Left lung (tissue), 10 donors: ENCODE results near the gene FAM219A. TPM values are rescaled to one million over a fixed set of nuclear protein-coding genes. Genes with fewer than 3 reads are reported as not detected.
A peak's percentile ranks its signal among the peaks of the same experiment; 100 is the strongest.

ENCODE experiments used
- ATAC-seq: fragments of 200-7000 bp; cut with Tn5 transposase; one replicate; pipeline ENCODE4 v1.9.1; 2020; ENCODE audit warnings: moderate library complexity
- DNase-seq, 4 donors: peaks; one replicate each; pipeline ENCODE4 v3.0.0-alpha.2; 2013 to 2020
- H3K27ac ChIP-seq, 2 donors: fragments of 200-600 bp; sonication (generic) in 1 of 2; one replicate each; pipeline versions ENCODE4 v1.5.0 to v1.8.0; 2020 to 2021
- H3K27me3 ChIP-seq, 2 donors: fragments of 200-600 bp; sonication (generic) in 1 of 2; one replicate each; pipeline versions ENCODE4 v1.5.0 to v1.8.0; 2020 to 2021
- H3K36me3 ChIP-seq, 2 donors: fragments of 200-600 bp; sonication (generic) in 1 of 2; one replicate each; pipeline versions ENCODE4 v1.5.0 to v1.8.0; 2020 to 2021
- H3K4me1 ChIP-seq, 2 donors: fragments of 200-600 bp; one replicate each; pipeline ENCODE4 v1.8.0; 2021
- H3K4me3 ChIP-seq, 2 donors: fragments of 200-600 bp; sonication (generic) in 1 of 2; one replicate each; pipeline versions ENCODE4 v1.5.0 to v1.8.0; 2020 to 2021; ENCODE audit warnings: mild to moderate bottlenecking in 1 of 2
- H3K9me3 ChIP-seq, 2 donors: fragments of 200-600 bp; sonication (generic) in 1 of 2; one replicate each; pipeline versions ENCODE4 v1.5.0 to v1.8.0; 2020 to 2021
- intact Hi-C, 2 donors: fragments of 100-400 bp; cut with DNase I; formaldehyde crosslinking; loops; one replicate each; pipeline versions ENCODE4 v1.11.2 to v1.14.2; 2022
- polyA plus RNA-seq, 6 donors: library from polyadenylated mRNA; unstranded; fragments of 120-200 nt; gene quantifications; one replicate each; pipeline ENCODE4 v1.2.1, GENCODE V29; 2013; ENCODE audit not compliant: insufficient read length in 6 of 6
- total RNA-seq, 2 donors: library from RNA; stranded (reverse); fragmentation: NEBNext Ultra II Directional; extraction: Animal tissue kit (Norgen Biotek cat#: 25700); gene quantifications; one replicate each; pipeline ENCODE4 v1.2.1, GENCODE V29; 2021
- TF ChIP-seq, protein P1 (sequence below), 2 donors: fragments of 200-600 bp; sonication (generic) in 1 of 2; IDR thresholded peaks; one replicate each; pipeline versions ENCODE4 v1.5.0 to v1.8.0; 2021; ENCODE audit warnings: antibody characterized with exemption in 2 of 2
- donor health status: DM: no; HTN: yes; CAD: no.
- donor health status: DM: no; HTN: no; CAD: no.

Gene FAM219A
- total and polyA plus RNA-seq, 8 donors = 12.3 to 23.0 (median 14.6) TPM

DNA sequence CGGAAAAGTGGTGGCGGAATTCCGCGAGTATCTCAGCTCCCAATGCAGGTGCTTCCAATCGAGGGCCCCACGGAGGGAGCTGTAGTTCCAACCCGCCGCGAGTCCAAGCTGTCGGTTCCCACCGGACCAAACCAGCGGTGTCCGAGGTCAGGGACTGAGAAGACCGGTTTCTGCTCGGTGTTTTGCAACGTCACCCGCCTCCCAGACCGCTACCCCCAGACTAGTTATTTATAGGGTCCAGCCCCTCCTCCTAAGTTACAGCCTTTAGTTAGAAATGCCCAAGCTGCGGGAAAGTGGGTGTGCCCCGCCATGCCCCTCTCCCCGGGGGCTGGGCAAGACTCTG, 81.0 kb downstream of the FAM219A start:
- Histone ChIP-seq H3K4me3 (peak overlapping the region; percentile 58 to 62), H3K36me3 (peaks cover 0 to 2% of the 10 kb centered on the region in 2 donors), H3K4me1 (peaks cover 13 to 51% of the 10 kb centered on the region in 2 donors), H3K27me3 (peaks cover 0 to 17% of the 10 kb centered on the region in 2 donors), H3K27ac (peak overlapping the region; percentile 26 to 60), H3K9me3 (no peaks in the 10 kb centered on the region)
- intact Hi-C loops = no loop called here
- DNase-seq (peak in 3 of 4 donors; percentile 33 to 83 (median 62)), ATAC-seq (no peak)
- TF ChIP-seq, protein P1, sequence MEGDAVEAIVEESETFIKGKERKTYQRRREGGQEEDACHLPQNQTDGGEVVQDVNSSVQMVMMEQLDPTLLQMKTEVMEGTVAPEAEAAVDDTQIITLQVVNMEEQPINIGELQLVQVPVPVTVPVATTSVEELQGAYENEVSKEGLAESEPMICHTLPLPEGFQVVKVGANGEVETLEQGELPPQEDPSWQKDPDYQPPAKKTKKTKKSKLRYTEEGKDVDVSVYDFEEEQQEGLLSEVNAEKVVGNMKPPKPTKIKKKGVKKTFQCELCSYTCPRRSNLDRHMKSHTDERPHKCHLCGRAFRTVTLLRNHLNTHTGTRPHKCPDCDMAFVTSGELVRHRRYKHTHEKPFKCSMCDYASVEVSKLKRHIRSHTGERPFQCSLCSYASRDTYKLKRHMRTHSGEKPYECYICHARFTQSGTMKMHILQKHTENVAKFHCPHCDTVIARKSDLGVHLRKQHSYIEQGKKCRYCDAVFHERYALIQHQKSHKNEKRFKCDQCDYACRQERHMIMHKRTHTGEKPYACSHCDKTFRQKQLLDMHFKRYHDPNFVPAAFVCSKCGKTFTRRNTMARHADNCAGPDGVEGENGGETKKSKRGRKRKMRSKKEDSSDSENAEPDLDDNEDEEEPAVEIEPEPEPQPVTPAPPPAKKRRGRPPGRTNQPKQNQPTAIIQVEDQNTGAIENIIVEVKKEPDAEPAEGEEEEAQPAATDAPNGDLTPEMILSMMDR (IDR thresholded peaks at IDR 0.05) = no peak

DNA sequence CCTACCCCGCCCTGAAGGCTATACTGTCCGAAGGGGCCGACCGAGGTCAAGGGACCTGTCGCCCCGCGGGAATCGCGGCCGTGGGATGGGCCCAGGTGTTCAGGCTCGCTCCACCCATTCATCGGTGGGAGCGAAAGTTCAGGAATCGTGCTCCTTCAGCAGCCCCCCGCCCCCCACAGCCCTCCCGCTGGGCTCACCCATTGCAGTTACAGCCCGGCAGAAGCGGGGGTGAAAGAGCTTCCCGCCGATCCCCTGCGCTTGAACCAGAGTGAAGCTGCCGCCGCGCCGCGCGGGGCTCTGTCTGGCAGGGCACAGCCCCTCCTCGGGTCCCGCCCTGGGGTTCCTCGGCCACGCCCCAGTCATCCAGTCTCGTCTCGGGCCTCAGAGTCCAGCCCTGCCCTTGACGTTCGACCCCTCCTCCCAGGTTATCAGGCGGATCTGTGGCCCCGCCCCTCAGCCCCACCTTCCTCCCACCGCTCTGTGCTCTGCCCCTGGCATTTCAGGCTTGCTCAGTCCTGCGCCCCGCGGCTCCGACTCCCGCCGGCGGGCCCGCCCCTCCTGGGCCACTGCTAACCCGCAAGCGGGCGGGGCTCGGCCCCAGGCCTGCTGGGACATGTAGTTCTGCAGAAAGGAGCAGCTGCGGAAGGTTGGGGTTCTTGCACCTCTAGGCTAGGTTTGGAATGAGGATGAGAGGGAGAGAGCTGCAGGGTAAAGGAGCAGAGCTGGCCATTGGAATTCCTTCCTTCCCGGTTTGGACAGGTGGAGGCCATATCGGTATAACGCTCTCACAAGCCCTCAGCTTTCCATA, 81.6 kb downstream of the FAM219A start, which contains the start of gene MYORG:
Gene MYORG, minus strand, starts transcription at position 303 of the 808 bp plus-strand sequence. CDS start 3,955 bp downstream, outside the sequence.
- Histone ChIP-seq H3K4me1 (peaks cover 13 to 51% of the 10 kb centered on the region in 2 donors), H3K27ac (peak within 1 kb of the TSS; percentile 53 to 60), H3K9me3 (no peaks in the 10 kb centered on the region), H3K36me3 (peaks cover 0 to 7% of the 10 kb centered on the region in 2 donors), H3K4me3 (peak within 1 kb of the TSS; percentile 58 to 62), H3K27me3 (peaks cover 0 to 19% of the 10 kb centered on the region in 2 donors)
- TF ChIP-seq, protein P1 (IDR thresholded peaks at IDR 0.05) = no peak
- peak; percentile 73 to 99 (median 94) for DNase-seq
- peak; percentile 84 for ATAC-seq
- intact Hi-C loops = no loop called here

DNA sequence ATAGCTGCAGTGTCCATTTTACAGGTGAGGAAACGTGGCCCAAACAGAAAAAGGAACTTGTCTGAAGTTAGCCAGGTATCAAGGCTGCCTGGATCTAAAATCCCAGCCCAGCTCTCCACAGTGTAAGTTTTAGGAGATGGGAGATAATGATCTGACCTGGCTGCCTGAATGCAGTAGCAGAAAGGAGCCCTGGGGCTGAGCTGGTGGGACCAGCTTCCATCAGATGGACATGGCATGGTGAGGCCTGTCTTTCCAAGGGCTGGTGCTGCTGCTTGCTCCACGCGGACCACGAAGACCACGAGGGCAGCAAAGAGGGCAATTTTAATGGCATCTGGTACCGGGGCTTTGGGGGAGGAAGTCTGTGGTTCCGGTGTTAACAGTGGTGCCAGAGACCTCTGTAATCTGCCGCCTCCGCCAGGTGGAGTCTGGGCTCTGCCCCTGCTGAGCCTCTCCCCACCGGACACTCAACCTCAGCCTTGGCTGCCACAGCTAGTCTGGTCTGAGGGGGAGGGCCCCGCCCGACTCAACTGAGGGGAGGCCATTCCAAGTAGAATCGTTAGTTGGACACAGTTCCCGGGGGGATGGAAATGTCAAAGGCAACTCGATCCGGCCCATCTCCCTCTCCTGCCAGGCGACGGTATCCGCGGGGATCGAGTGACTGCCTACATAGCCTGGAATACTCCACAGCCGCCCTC, 82.3 kb downstream of the FAM219A start:
- peak overlapping the region; percentile 58 to 62 for H3K4me3 ChIP-seq
- no peaks in the 10 kb centered on the region for H3K9me3 ChIP-seq
- H3K4me1 ChIP-seq = peaks cover 11 to 47% of the 10 kb centered on the region in 2 donors
- ATAC-seq (peak; percentile 55), DNase-seq (peak in 3 of 4 donors; percentile 31 to 85 (median 63))
- intact Hi-C loops = no loop called here
- H3K27ac ChIP-seq = peak overlapping the region; percentile 53 to 60
- H3K36me3 ChIP-seq = peaks cover 0 to 15% of the 10 kb centered on the region in 2 donors
- TF ChIP-seq, protein P1 (IDR thresholded peaks at IDR 0.05) = no peak
- H3K27me3 ChIP-seq = peaks cover 0 to 18% of the 10 kb centered on the region in 2 donors

DNA sequence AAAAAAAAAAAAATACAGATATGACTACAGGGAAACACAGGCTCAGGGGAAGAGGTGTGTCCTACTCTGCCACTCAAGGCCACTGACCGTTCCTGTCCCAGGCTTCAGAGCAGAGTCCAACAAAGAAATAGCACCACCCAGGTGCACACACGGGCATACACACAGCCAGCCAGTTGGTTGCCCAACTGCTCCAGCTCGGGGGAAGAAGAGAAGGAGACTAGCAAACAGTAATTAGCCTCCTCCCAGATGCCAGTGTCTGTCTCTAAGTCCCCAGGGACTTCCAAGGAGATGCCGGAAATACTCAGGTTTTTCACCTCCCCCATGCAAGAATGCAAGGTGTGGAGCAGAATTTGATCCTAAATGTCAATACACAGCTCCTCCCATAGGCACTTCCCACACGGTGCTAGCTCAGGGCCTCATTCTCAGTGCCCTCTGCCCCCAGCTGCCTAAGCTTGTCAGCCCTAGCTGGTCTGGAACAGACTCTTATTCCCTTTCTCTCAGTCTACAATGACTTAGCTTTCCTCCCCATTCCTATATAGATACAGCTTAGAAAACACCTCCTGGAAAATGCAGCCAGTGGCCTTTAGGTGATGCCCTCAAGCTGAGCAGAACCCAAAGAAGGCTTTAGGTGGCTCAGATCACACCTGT, 83.3 kb downstream of the FAM219A start:
- H3K4me3 ChIP-seq = no peak overlapping the region
- H3K4me1 ChIP-seq = peaks cover 4 to 37% of the 10 kb centered on the region in 2 donors
- H3K27ac ChIP-seq = peak overlapping the region in 1 of 2 donors; percentile 35
- intact Hi-C loops = no loop called here
- H3K36me3 ChIP-seq = peaks cover 0 to 22% of the 10 kb centered on the region in 2 donors
- TF ChIP-seq, protein P1 (IDR thresholded peaks at IDR 0.05) = no peak
- ATAC-seq (peak; percentile 8), DNase-seq (no peak)
- H3K9me3 ChIP-seq = no peaks in the 10 kb centered on the region
- peaks cover 0 to 15% of the 10 kb centered on the region in 2 donors for H3K27me3 ChIP-seq
